ENCODE results near the gene COL4A1. TPM values are rescaled to one million over a fixed set of nuclear protein-coding genes. Genes with fewer than 3 reads are reported as not detected.
"Not testable (repeated sequence)": the region's sequence is repeated elsewhere in the genome, so short reads cannot be mapped to it uniquely, and the experiment has no call there.

COL4A1 gene
- total RNA-seq, 1 donor from 2014 or later, result 178 TPM

DNA sequence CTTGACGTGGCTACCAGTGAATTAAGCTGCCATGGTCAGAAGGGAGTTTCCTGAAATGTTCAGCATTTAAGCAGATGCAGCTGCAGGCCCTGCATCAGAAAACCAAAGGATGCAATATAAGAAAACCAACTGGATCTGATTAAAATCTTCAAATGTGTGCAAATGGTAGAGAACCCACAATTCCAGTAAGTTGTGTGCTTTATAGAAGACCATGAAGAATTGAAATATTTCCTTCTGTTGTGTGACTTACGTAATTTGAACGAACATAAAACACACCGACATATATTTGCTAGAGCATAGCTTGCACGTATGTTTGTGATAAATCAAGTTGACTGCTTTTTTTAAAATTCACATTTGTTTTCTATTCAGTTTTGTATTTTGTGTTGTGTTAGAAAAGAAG, 191.4 kb downstream of the COL4A1 start:
- H3K27ac ChIP-seq, result no peak overlapping the region
- H3K27me3 ChIP-seq, result no peaks in the 10 kb centered on the region
- intact Hi-C loops (cut with DNase I), result no loop called here
- H3K4me1 ChIP-seq, result no peaks in the 10 kb centered on the region
- no peak overlapping the region for H3K4me3 ChIP-seq
- H3K36me3 ChIP-seq, result no peaks in the 10 kb centered on the region
- TF ChIP-seq, protein P1, sequence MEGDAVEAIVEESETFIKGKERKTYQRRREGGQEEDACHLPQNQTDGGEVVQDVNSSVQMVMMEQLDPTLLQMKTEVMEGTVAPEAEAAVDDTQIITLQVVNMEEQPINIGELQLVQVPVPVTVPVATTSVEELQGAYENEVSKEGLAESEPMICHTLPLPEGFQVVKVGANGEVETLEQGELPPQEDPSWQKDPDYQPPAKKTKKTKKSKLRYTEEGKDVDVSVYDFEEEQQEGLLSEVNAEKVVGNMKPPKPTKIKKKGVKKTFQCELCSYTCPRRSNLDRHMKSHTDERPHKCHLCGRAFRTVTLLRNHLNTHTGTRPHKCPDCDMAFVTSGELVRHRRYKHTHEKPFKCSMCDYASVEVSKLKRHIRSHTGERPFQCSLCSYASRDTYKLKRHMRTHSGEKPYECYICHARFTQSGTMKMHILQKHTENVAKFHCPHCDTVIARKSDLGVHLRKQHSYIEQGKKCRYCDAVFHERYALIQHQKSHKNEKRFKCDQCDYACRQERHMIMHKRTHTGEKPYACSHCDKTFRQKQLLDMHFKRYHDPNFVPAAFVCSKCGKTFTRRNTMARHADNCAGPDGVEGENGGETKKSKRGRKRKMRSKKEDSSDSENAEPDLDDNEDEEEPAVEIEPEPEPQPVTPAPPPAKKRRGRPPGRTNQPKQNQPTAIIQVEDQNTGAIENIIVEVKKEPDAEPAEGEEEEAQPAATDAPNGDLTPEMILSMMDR (IDR thresholded peaks at IDR 0.05), result no peak
- TF ChIP-seq POLR2AphosphoS5 (IDR thresholded peaks at IDR 0.05; ENCODE audit: insufficient read depth in 1 of 2, low read depth in 1 of 2) (no peak), POLR2A (IDR thresholded peaks at IDR 0.05) (no peak)
- no peaks in the 10 kb centered on the region for H3K9me3 ChIP-seq
- DNase-seq (ENCODE audit: extremely low spot score in 2 of 2), result no peak

DNA sequence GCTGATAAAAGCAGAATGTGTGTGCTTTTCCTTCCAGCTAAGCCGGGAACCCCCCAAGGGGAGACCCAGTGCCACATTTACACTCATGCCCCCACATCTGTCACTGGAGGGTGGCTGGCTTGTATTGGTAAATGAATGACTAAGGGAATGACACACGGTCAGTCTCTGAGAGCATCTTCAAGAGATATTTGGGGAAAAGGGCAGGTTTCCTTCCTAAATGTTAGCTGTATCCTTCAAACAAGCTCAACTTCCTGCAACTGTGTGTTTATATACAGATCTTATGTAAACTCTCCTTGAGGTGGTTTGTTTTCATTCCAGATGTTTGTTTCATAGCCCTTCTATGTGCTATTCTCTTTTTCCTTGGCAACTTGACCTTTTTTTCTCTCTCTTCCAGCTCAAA, 192.6 kb downstream of the COL4A1 start:
- TF ChIP-seq, protein P1 (IDR thresholded peaks at IDR 0.05), result no peak
- TF ChIP-seq POLR2A (IDR thresholded peaks at IDR 0.05) (no peak), POLR2AphosphoS5 (IDR thresholded peaks at IDR 0.05; ENCODE audit: insufficient read depth in 1 of 2, low read depth in 1 of 2) (no peak)
- Histone ChIP-seq H3K4me1 (peaks cover 12% of the 10 kb centered on the region), H3K9me3 (no peaks in the 10 kb centered on the region), H3K27ac (no peak overlapping the region), H3K27me3 (no peaks in the 10 kb centered on the region), H3K4me3 (no peak overlapping the region), H3K36me3 (no peaks in the 10 kb centered on the region)
- DNase-seq (ENCODE audit: extremely low spot score in 2 of 2), result no peak
- intact Hi-C loops (cut with DNase I), result no loop called here

GRCh38 chr13:110113284-110113764, 193.6 kb downstream of the COL4A1 start:
- H3K4me3 ChIP-seq, result no peak overlapping the region
- no peak for DNase-seq (ENCODE audit: extremely low spot score in 2 of 2)
- H3K4me1 ChIP-seq, result peaks cover 16% of the 10 kb centered on the region
- no peaks in the 10 kb centered on the region for H3K9me3 ChIP-seq
- intact Hi-C loops (cut with DNase I), result no loop called here
- TF ChIP-seq POLR2AphosphoS5 (IDR thresholded peaks at IDR 0.05; ENCODE audit: insufficient read depth in 1 of 2, low read depth in 1 of 2) (no peak), POLR2A (IDR thresholded peaks at IDR 0.05) (no peak)
- TF ChIP-seq, protein P1 (IDR thresholded peaks at IDR 0.05), result no peak
- no peaks in the 10 kb centered on the region for H3K27me3 ChIP-seq
- H3K36me3 ChIP-seq, result no peaks in the 10 kb centered on the region
- H3K27ac ChIP-seq, result no peak overlapping the region

DNA sequence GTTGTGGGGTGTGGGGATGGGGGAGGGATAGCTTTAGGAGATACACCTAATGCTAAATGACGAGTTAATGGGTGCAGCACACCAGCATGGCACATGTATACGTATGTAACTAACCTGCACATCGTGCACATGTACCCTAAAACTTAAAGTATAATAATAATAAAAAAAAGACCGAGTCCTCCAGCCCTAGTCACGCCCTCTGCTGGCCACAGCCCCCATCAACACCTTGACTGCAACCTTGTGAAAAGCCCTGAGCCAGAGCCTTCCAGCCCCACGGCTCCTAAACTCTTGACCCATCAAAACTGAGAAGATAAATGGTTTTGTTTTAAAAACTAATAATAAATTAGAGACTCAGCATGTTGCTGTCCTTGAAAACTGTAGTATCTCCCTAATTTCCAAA, 194.6 kb downstream of the COL4A1 start:
- H3K27ac ChIP-seq; H3K27me3 ChIP-seq; H3K36me3 ChIP-seq; DNase-seq (ENCODE audit: extremely low spot score in 2 of 2); intact Hi-C loops (cut with DNase I); H3K9me3 ChIP-seq; H3K4me3 ChIP-seq: not testable (repeated sequence)
- peaks cover 16% of the 10 kb centered on the region for H3K4me1 ChIP-seq

- no peaks in the 10 kb centered on the region for H3K9me3 ChIP-seq
- H3K27ac ChIP-seq, result peak overlapping the region; percentile 73
- intact Hi-C loops (cut with DNase I), result no loop called here
- no peaks in the 10 kb centered on the region for H3K27me3 ChIP-seq
- H3K4me3 ChIP-seq, result no peak overlapping the region
- TF ChIP-seq POLR2A (IDR thresholded peaks at IDR 0.05) (no peak), POLR2AphosphoS5 (IDR thresholded peaks at IDR 0.05; ENCODE audit: insufficient read depth in 1 of 2, low read depth in 1 of 2) (no peak)
- TF ChIP-seq, protein P1 (IDR thresholded peaks at IDR 0.05), result no peak
- DNase-seq (ENCODE audit: extremely low spot score in 2 of 2), result peak; percentile 27 to 52
- no peaks in the 10 kb centered on the region for H3K36me3 ChIP-seq
- peaks cover 16% of the 10 kb centered on the region for H3K4me1 ChIP-seq
Measured at GRCh38 chr13:110110783-110111182, 196.2 kb downstream of the COL4A1 start.

All from vagina (tissue), 2 donors.